HepG2 (cell line): ENCODE results near the gene DCPS. TPM values are rescaled to one million over a fixed set of nuclear protein-coding genes. Genes with fewer than 3 reads are reported as not detected.

Source experiments
- ATAC-seq: fragments of 200-7000 bp; cut with Tn5 transposase; 3 replicates; pipeline ENCODE4 v1.9.1; 2020; ENCODE audit warnings: mild to moderate bottlenecking, moderate library complexity
- BruUV-seq: library from RNA; stranded (reverse); fragments of 400-500 nt; replicated peaks from 2 replicates; lab custom pipeline; 2021; lab: Mats Ljungman, UMichigan
- CTCF ChIA-PET: fragments of 300-600 bp; formaldehyde crosslinking; extraction: SDS; loops from one replicate; lab custom pipeline; 2021; ENCODE audit warnings: low total read pairs, inconsistent platforms, low intra/inter-chr PET ratio; lab: Yijun Ruan, JAX
- POLR2A ChIA-PET: fragments of 350-600 bp; sonication (Branson Sonifier 250); formaldehyde crosslinking; loops from one replicate; lab custom pipeline; 2020; ENCODE audit warnings: antibody characterized with exemption, inconsistent platforms; lab: Yijun Ruan, JAX
- DNase-seq: peaks from one replicate; pipeline ENCODE4 v3.0.0-alpha.2; 2015; ENCODE audit warnings: low spot score
- FAIRE-seq: peaks from 3 replicates; lab custom pipeline; 2011; peaks lifted over from hg19 to GRCh38; lab: Jason Lieb, UNC
- H2AFZ ChIP-seq: one replicate; pipeline ENCODE4 v1.6.1; 2011; ENCODE audit warnings: low read length, inconsistent platforms
- H3K27ac ChIP-seq: fragments of 300-600 bp; 3 replicates; pipeline ENCODE4 v1.8.0; 2011; ENCODE audit warnings: mixed run types, mild to moderate bottlenecking, mixed read lengths, low read length, inconsistent platforms; ENCODE audit not compliant: insufficient read depth; ENCODE audit errors: extremely low read length
- H3K27me3 ChIP-seq, 2 experiments: fragments of 200-600 bp in 1 of 2; 2 replicates in 1 of 2; 3 replicates in 1 of 2; pipeline versions ENCODE4 v1.6.0 to v1.8.0; 2011; ENCODE audit warnings: low read length in 2 of 2, mild to moderate bottlenecking in 2 of 2, moderate library complexity in 2 of 2, inconsistent platforms in 1 of 2; ENCODE audit not compliant: insufficient read depth in 2 of 2, control insufficient read depth in 1 of 2
- H3K36me3 ChIP-seq, 2 experiments: fragments of 200-600 bp in 1 of 2; replicated peaks in 1 of 2; 2 replicates in 1 of 2; 3 replicates in 1 of 2; pipeline versions ENCODE4 v1.5.1 to v1.8.0; 2011; ENCODE audit warnings: low read length in 2 of 2, inconsistent platforms in 1 of 2; ENCODE audit not compliant: insufficient read depth in 2 of 2, control insufficient read depth in 1 of 2
- H3K4me1 ChIP-seq: 2 replicates; pipeline ENCODE4 v1.5.1; 2012; ENCODE audit warnings: low read length, inconsistent platforms; ENCODE audit not compliant: insufficient read depth
- H3K4me2 ChIP-seq: 2 replicates; pipeline ENCODE4 v1.6.0; 2011; ENCODE audit warnings: low read depth, low read length, inconsistent platforms
- H3K4me3 ChIP-seq, 3 experiments: fragments of 200-600 bp in 1 of 3; sonication (generic), shearing (Covaris generic) in 1 of 3; replicated peaks in 1 of 3; 2 replicates each; pipeline ENCODE4 v1.5.1; 2011 to 2016; ENCODE audit warnings: low read length in 3 of 3, inconsistent platforms in 2 of 3, low read depth in 2 of 3, mild to moderate bottlenecking in 2 of 3, control low read depth in 1 of 3, mixed read lengths in 1 of 3; ENCODE audit not compliant: insufficient read depth in 1 of 3
- H3K79me2 ChIP-seq: one replicate; pipeline ENCODE4 v1.6.1; 2011; ENCODE audit warnings: low read length, inconsistent platforms; ENCODE audit not compliant: insufficient read depth
- H3K9ac ChIP-seq: 2 replicates; pipeline ENCODE4 v1.6.0; 2011; ENCODE audit warnings: mild to moderate bottlenecking, low read depth, low read length, inconsistent platforms; ENCODE audit not compliant: insufficient read depth
- H3K9me3 ChIP-seq: 2 replicates; pipeline ENCODE4 v1.5.1; 2012; ENCODE audit warnings: mild to moderate bottlenecking, low read length
- H4K20me1 ChIP-seq: 2 replicates; pipeline ENCODE4 v1.6.0; 2011; ENCODE audit warnings: inconsistent platforms, mild to moderate bottlenecking, low read length, moderate library complexity; ENCODE audit not compliant: insufficient read depth
- AFF4 ChIP-seq: sonication (generic); formaldehyde crosslinking; IDR thresholded peaks from 2 replicates; pipeline ENCODE4 v1.4.0; 2020; ENCODE audit warnings: missing genetic modification reagents
- ATF5 ChIP-seq: sonication (generic); formaldehyde crosslinking; IDR thresholded peaks from 2 replicates; pipeline ENCODE4 v1.4.0; 2020; ENCODE audit warnings: mild to moderate bottlenecking, low read depth, missing genetic modification reagents
- GABPA ChIP-seq, 2 experiments: IDR thresholded peaks; 2 replicates each; pipeline ENCODE4 v1.6.1; 2011 to 2016; ENCODE audit warnings: low read depth in 2 of 2, low read length in 1 of 2, missing biosample characterization in 1 of 2, missing genetic modification characterization in 1 of 2
- IRF9 ChIP-seq: sonication (generic); formaldehyde crosslinking; IDR thresholded peaks from 2 replicates; pipeline ENCODE4 v1.8.0; 2022; ENCODE audit warnings: missing genetic modification reagents, mild to moderate bottlenecking, borderline replicate concordance
- ZNF615 ChIP-seq: sonication (generic); formaldehyde crosslinking; IDR thresholded peaks from 2 replicates; pipeline ENCODE4 v1.5.0; 2020; ENCODE audit warnings: mild to moderate bottlenecking, missing genetic modification reagents, borderline replicate concordance
- ZNF746 ChIP-seq: sonication (generic); formaldehyde crosslinking; IDR thresholded peaks from 2 replicates; pipeline ENCODE4 v1.8.0; 2022; ENCODE audit warnings: mild to moderate bottlenecking, missing genetic modification reagents
- WGBS: methylation state at CpG from one replicate; pipeline ENCODE4 v1.1.6; 2017; ENCODE audit warnings: low lambda C conversion rate; 5-methylcytosine and 5-hydroxymethylcytosine counted together
- in situ Hi-C: cut with HindIII; loops from 2 replicates; pipeline ENCODE4 v1.10.0; 2017; ENCODE audit warnings: low pct_unique_long_range_greater_than_20kb; ENCODE audit not compliant: extremely low pct_ligation_motif_present
- intact Hi-C: fragments of 100-400 bp; cut with micrococcal nuclease; formaldehyde crosslinking; loops from one replicate; pipeline ENCODE4 v1.10.0; 2022; ENCODE audit not compliant: unreplicated experiment
- polyA plus RNA-seq, 8 experiments: library from polyadenylated mRNA; depleted of rRNA in 3 of 8; stranded (reverse) in 7 of 8; unstranded in 1 of 8; fragments of >200 nt; fragmentation: Illumina TruSeq in 4 of 8; extraction: Trizol in 4 of 8; gene quantifications; 2 replicates each; pipeline versions ENCODE4 v1.2.1 to v1.2.3, GENCODE V29; 2011 to 2016; ENCODE audit warnings: low read depth in 4 of 8, missing spikeins in 1 of 8, mixed read lengths in 1 of 8; ENCODE audit not compliant: insufficient read depth in 1 of 8
- total RNA-seq, 5 experiments: library from RNA; depleted of rRNA; stranded (reverse); fragments of >200 nt; fragmentation: Illumina TruSeq; extraction: Trizol; gene quantifications; 2 replicates each; pipeline ENCODE4 v1.2.3, GENCODE V29; 2016; ENCODE audit warnings: low read depth in 1 of 5

The DCPS gene
- total and polyA plus RNA-seq, 2 of the 13 experiments (the other 11 are each of a cell fraction or from before 2014, with no cell fraction given) = 21.9 to 22.5 TPM

- ATAC-seq = no peak
- WGBS = 95% methylated on average over 5 of the region's 5 CpGs
- Histone ChIP-seq H3K4me1 (peaks cover 27% of the 10 kb centered on the region), H2AFZ (no peak overlapping the region), H4K20me1 (no peaks in the 10 kb centered on the region), H3K9ac (no peak overlapping the region), H3K4me2 (no peak overlapping the region), H3K27ac (no peak overlapping the region)
- no TSS peak for BruUV-seq
- DNase-seq = no peak
- CTCF ChIA-PET = no interaction called here
- in situ Hi-C loops = no loop called here
- intact Hi-C loops = no loop called here
- FAIRE-seq = no peak
- TF ChIP-seq AFF4 (CRISPR knock-in tag) = no peak
- no peak for TF ChIP-seq ZNF746
- TF ChIP-seq GABPA (IDR thresholded peaks at IDR 0.05; ENCODE audit: low read depth, low read length) = no peak
- TF ChIP-seq GABPA (CRISPR knock-in tag; IDR thresholded peaks at IDR 0.05; ENCODE audit: low read depth) = no peak
- TF ChIP-seq IRF9 (CRISPR knock-in tag) = no peak
- no peak for TF ChIP-seq ZNF615 (CRISPR knock-in tag)
- TF ChIP-seq ATF5 (CRISPR knock-in tag) = no peak
- TF ChIP-seq, all 625 proteins: peak for 0
- H3K79me2 ChIP-seq = peaks cover 13% of the 10 kb centered on the region
- POLR2A ChIA-PET = no interaction called here
- no peaks in the 10 kb centered on the region for H3K9me3 ChIP-seq
- no peaks in the 10 kb centered on the region for H3K27me3 ChIP-seq
- no peak overlapping the region for H3K4me3 ChIP-seq
- no peaks in the 10 kb centered on the region for H3K36me3 ChIP-seq
These were observed 57.5 kb downstream of the DCPS start for GRCh38 chr11:126361400-126361799.
